NCI-H345 treated with DMSO at 0.1 percent for 48 hours (cell line): ENCODE results near the gene HS6ST3.

Experiments used
- DNase-seq: peaks from one replicate; lab custom pipeline; 2025; ENCODE audit not compliant: unreplicated experiment; lab: John Stamatoyannopoulos, UW

The HS6ST3 gene

GRCh38 chr13:96636001-96636709, 546.2 kb downstream of the HS6ST3 start:
- DNase-seq = no peak

- no peak for DNase-seq
Measured at GRCh38 chr13:96637039-96637438, 547.1 kb downstream of the HS6ST3 start.

DNA sequence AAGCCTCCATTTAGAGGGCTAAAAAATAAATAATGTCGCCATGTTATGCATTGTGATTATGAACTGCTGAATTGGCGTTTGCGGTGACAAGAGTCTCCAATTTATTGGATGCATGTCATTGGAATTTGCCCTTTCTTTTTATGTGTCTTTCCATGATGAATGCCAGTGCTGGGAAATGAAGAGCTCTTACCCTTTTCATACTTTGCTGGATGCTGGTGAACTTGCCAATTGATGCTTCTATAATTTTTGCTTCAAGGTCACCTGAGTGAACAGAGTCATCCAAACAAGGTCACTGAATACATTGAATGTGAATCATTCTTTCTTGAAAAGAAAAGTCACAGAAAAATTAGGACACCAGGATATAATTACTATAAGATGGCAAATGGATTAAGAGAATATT, 556.2 kb downstream of the HS6ST3 start:
- DNase-seq = no peak

DNA sequence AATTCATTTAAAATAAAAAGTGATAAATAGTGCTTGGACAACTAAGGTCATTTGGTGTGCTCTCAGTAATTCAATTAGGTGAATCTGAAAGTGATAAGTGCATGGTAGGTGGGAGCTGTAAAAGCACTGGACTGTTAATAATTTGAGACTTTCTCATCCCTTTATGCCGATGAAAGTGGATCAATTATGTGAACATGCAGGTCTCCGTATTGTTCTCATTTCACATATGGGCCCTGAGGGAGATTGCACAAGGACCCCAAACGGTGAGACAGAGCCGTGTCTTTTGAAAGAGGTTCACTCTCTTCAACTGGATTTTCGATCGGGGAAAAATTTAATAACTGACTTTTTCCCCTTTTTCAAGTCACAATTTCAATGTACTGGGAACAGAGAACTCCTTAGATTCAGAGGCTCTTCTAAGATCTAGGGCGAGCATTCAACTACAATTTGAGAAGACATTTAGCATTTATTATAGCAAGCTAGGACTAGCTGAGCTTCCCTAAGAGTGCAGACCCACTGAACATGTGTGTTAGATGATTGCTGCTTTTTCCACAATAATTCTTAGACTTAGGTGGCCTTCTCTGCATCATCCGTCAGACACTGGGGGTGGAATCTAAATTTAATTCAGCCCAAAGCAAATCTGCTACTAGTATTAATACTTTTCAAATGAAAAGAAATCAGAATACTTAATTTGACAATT, 556.8 kb downstream of the HS6ST3 start:
- no peak for DNase-seq

GRCh38 chr13:96650301-96650886, 560.5 kb downstream of the HS6ST3 start:
- no peak for DNase-seq

DNA sequence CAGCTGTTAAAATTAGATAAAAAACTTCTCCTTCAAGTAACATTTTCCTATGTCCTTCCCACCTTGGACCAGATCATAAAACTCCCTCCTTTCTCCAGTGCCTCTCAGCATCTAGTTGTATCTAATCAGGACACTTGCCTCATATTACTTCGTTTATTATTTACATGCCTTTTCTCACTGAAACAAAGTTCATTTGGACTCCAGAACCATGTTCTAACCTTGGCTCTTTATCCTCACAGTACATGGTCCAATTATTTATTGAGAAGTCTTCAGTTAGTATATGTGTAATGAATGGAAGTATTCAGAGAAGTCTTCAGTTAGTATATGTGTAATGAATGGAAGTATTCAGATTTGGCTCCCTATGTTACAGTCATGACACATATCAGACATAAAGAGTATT, 561.7 kb downstream of the HS6ST3 start:
- DNase-seq = no peak

DNA sequence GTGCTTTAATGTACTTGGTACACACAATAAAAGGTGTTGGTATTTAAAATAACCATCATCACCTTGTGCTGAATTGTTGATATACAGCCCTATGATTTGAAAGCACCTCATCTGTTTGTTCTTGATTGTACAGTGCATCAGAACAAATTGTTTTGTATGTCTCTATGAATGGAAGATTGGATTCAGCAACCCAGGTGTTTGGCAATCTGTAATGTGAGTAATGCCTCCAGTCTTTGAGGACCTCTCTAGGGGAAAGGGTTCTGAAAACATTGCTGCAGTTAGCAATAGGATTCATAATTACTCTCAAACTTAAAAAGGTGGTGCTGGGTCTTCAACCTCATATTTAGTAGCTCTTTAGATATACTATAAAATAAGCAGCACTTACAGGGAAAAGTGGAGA, 562.6 kb downstream of the HS6ST3 start:
- DNase-seq = no peak

DNA sequence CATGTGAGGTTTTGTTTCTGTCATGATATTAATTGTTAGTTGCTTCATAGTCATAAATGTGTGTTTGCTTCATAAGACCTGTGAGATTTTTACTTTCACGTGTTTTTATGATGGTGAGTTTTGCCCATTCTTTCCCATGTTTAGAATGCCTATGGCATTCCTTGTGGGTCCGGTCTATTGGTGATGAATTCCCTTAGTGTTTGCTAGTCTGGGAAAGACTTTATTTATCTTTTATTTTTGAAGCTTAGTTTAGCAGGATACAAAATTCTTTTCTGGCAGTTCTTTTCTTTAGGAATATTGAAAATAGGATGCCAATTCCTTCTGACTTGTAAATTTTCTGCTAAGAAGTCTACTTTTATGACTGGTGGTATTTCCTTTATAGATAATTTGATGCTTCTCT, 571.7 kb downstream of the HS6ST3 start:
- DNase-seq = no peak

- DNase-seq = no peak
Measured at GRCh38 chr13:96662036-96662435, 572.1 kb downstream of the HS6ST3 start.

DNA sequence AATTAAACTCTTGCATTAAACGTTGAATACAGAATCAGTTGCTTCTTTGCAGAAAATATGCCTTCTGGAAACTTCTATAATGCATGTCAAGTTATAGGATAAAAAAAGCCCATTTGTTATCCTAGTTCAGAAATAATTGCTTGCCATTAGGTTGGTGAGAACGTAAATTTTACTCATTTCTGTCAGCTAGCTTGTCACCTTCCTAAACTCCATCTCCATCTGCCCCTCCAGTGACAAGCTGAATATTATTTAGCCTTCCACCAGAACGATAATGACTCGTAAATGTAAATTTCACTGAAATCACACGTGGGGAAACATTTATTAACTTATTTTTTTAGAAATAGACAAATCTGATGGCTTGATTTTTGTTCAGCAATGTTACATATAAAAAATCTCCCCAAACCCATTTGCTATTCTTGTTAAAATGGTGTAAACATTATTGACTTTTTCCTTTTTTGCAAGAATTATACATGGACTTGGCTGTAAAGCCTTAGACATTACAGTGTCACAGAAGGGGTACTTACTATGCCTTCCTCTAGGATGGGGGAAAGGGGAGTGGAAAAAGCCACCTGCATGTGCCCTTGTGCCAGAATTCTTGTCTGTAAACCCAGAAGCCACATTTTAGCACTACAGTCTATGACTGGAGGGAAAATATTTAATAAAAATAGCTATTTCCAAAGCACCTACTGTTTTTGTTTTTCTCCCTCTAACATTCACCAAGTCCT, 577.5 kb downstream of the HS6ST3 start:
- no peak for DNase-seq

DNA sequence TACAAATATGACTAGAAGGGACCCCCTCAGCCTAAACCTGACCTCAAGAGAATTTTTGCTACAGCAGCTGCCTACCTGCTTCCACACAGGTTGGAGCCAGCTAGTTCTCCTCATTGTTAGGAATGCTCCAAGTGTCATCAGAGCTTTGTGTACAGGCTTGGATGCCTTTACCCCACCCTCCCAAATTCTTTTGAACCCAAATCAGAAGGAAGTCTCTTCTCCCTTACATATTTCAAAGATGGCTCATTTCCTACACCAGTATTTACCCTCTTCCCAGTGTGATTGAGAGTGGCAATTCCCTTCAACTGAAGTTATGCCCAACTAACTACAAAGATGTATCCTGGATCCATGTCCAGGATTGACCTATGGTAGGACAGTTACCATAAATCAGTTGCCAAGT, 581.2 kb downstream of the HS6ST3 start:
- DNase-seq = no peak

GRCh38 chr13:96672016-96672415, 582.1 kb downstream of the HS6ST3 start:
- no peak for DNase-seq

DNA sequence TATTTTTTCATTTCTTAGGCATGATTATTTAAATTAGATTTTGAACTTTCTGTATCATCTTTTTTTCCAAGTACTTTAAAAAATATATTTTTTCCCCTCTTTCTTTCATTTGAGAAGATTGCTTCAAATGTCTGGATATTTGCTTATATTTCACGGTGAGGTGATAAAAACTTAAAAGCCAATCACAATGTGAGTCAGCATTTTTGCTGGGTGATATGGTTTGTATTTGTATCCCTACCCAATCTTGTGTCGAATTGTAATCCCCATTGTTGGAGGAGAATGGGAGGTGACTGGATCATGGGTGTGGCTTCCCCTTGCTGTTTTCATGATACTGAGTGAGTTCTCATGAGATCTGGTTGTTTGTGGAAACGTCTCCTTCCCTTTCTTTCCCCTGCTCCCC, 583.9 kb downstream of the HS6ST3 start:
- DNase-seq = no peak

GRCh38 chr13:96677029-96677428, 587.1 kb downstream of the HS6ST3 start:
- DNase-seq = no peak

GRCh38 chr13:96678801-96679200, 588.9 kb downstream of the HS6ST3 start:
- no peak for DNase-seq

- DNase-seq = no peak
Measured at GRCh38 chr13:96680898-96681297, 591.0 kb downstream of the HS6ST3 start.

GRCh38 chr13:96681766-96682165, 591.9 kb downstream of the HS6ST3 start:
- DNase-seq = no peak

DNA sequence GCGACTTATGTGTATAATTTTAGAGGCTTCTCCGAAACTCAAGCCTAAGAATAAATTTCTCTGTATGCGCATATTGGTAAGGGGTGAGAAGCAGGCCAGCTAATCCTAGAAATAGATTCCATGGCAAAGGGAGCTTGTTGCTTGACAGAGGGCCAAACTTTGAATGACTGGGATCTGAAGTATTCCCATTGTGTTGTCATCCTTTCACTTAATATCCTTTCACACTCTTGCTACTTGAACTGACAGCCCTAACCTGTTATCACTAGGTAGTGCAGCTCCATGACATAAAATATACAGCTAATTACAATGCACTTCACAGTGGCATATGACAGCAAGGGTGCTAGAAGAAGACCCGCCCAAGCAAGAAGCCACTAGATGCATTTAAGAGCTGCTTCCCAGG, 594.6 kb downstream of the HS6ST3 start:
- no peak for DNase-seq

DNA sequence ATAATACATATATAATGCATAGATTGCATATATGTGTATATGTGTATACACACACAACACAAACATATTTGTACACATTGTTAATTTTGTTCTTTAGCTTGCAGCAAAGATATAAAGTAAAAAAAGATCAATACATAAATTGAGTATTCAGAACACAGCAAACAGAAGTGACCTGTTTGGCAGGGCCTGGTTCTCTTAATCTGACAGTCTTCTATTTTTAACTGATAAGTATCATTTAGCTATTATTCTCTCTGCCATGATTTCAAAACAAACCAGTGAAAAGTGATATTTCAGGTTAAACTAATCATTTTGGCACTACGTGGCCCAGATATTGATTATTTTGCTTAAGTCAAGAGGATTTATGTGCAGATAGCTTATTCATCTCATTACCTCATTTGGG, 595.0 kb downstream of the HS6ST3 start:
- no peak for DNase-seq

- no peak for DNase-seq
Measured at GRCh38 chr13:96686286-96686685, 596.4 kb downstream of the HS6ST3 start.

DNA sequence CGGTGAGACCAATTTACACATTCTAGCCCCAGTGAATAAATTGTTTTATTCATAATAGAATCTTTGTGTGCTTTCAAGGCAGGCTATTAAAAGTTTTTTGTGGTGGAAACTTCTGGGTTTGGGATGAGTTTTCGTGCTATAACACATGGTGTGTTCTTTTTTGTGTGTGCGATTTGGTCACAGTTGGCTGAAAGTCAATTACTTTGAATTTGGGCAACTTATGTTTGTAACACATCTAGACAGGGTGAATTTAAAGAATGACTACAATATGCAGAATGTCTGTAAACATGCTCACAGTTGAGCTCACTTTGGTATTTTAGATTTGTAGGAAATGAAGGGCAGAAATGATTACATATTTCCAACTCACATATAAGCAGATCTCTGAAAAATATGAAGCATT, 597.3 kb downstream of the HS6ST3 start:
- DNase-seq = no peak

DNA sequence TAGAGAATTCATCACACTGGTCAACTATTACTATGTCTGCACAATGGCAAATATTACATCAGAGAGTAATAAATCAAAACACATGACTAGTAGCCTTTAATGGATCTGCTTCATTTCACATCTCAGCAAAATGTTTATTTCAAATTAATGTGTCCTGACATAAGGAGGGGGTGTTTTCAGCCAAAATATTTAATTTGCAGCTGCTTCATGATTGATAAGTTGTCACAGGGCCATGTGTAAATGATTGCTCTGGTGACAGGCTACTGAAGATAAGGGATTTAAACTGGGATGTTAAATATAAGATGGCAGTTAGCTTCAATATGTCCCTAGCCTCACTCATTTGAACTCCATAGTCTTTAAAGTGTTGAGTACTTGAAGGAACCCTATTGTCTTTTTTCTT, 601.1 kb downstream of the HS6ST3 start:
- no peak for DNase-seq
